Endothelial cell of umbilical vein (primary cell): Measurements from ENCODE around the gene KCNB1. TPM values are rescaled to one million over a fixed set of nuclear protein-coding genes. Genes with fewer than 3 reads are reported as not detected.

ENCODE experiments used
- BruUV-seq: library from RNA; stranded (reverse); fragments of 400-500 nt; replicated peaks from 2 replicates; lab custom pipeline; 2021; lab: Mats Ljungman, UMichigan
- CTCF ChIA-PET: fragments of 300-600, 350-600 bp; sonication (Branson Sonifier 250); formaldehyde crosslinking; loops from one replicate; lab custom pipeline; 2021; ENCODE audit warnings: antibody characterized with exemption, inconsistent platforms; lab: Charles Lee
- POLR2A ChIA-PET: fragments of 300-600, 350-600 bp; sonication (Branson Sonifier 250); formaldehyde crosslinking; loops from one replicate; lab custom pipeline; 2021; ENCODE audit warnings: antibody characterized with exemption, inconsistent platforms; lab: Charles Lee
- DNase-seq: peaks from one replicate; pipeline ENCODE4 v3.0.0-alpha.2; 2011; ENCODE audit warnings: low read depth, low spot score
- FAIRE-seq: peaks from 2 replicates; lab custom pipeline; 2011; peaks lifted over from hg19 to GRCh38; lab: Jason Lieb, UNC
- H2AFZ ChIP-seq: 2 replicates; pipeline ENCODE4 v1.6.0; 2012; ENCODE audit warnings: low read depth, low read length, control low read depth, inconsistent platforms
- H3K27ac ChIP-seq: 2 replicates; pipeline ENCODE4 v1.5.1; 2011; ENCODE audit warnings: low read depth, mild to moderate bottlenecking, control low read depth, low read length, moderate library complexity; ENCODE audit not compliant: insufficient read depth
- H3K27me3 ChIP-seq, 2 experiments: 2 replicates each; pipeline versions ENCODE4 v1.6.0 to v1.6.1; 2011; ENCODE audit warnings: low read length in 2 of 2, mixed read lengths in 1 of 2; ENCODE audit not compliant: control insufficient read depth in 2 of 2, insufficient read depth in 2 of 2
- H3K36me3 ChIP-seq, 2 experiments: 2 replicates in 1 of 2; 3 replicates in 1 of 2; pipeline ENCODE4 v1.5.1; 2011; ENCODE audit warnings: low read length in 2 of 2, mild to moderate bottlenecking in 1 of 2, moderate library complexity in 1 of 2; ENCODE audit not compliant: control insufficient read depth in 2 of 2, insufficient read depth in 2 of 2; ENCODE audit errors: extremely low read depth in 1 of 2
- H3K4me1 ChIP-seq: 3 replicates; pipeline ENCODE4 v1.5.1; 2011; ENCODE audit warnings: mild to moderate bottlenecking, low read length; ENCODE audit not compliant: control insufficient read depth, insufficient read depth; ENCODE audit errors: extremely low read depth
- H3K4me2 ChIP-seq: 2 replicates; pipeline ENCODE4 v1.6.1; 2011; ENCODE audit warnings: low read length, control low read depth, mixed read lengths; ENCODE audit not compliant: insufficient read depth
- H3K4me3 ChIP-seq, 3 experiments: fragments of 200-600 bp in 1 of 3; sonication (generic), shearing (Covaris generic) in 1 of 3; replicated peaks in 1 of 3; 2 replicates each; pipeline ENCODE4 v1.5.1; 2011 to 2016; ENCODE audit warnings: control low read depth in 3 of 3, low read length in 3 of 3, mild to moderate bottlenecking in 2 of 3, inconsistent platforms in 1 of 3, low read depth in 1 of 3, moderate library complexity in 1 of 3; ENCODE audit not compliant: insufficient read depth in 1 of 3
- H3K79me2 ChIP-seq: 2 replicates; pipeline ENCODE4 v1.6.0; 2012; ENCODE audit warnings: low read length, inconsistent platforms; ENCODE audit not compliant: control insufficient read depth, insufficient read depth
- H3K9ac ChIP-seq: replicated peaks from 2 replicates; pipeline ENCODE3; 2011; ENCODE audit warnings: low read length, control low read depth; ENCODE audit not compliant: insufficient read depth; ENCODE audit errors: extremely low read depth
- H3K9me1 ChIP-seq: replicated peaks from 3 replicates; pipeline ENCODE4 v1.6.0; 2011; ENCODE audit warnings: mild to moderate bottlenecking, low read length; ENCODE audit not compliant: control insufficient read depth, insufficient read depth; ENCODE audit errors: extremely low read depth
- H3K9me3 ChIP-seq: replicated peaks from 2 replicates; pipeline ENCODE4 v1.5.1; 2012; ENCODE audit warnings: low read length, inconsistent platforms; ENCODE audit not compliant: control insufficient read depth, insufficient read depth
- H4K20me1 ChIP-seq: replicated peaks from 2 replicates; pipeline ENCODE3; 2011; ENCODE audit warnings: mild to moderate bottlenecking, low read length; ENCODE audit not compliant: control insufficient read depth, insufficient read depth; ENCODE audit errors: extremely low read depth
- EZH2 ChIP-seq: IDR thresholded peaks from 2 replicates; pipeline ENCODE4 v1.6.1; 2012; ENCODE audit warnings: borderline replicate concordance, low read depth, mild to moderate bottlenecking, moderate library complexity, low read length, inconsistent platforms; ENCODE audit not compliant: severe bottlenecking
- FOS ChIP-seq: IDR thresholded peaks from 2 replicates; pipeline ENCODE4 v1.6.1; 2011; ENCODE audit warnings: mild to moderate bottlenecking, low read length, moderate library complexity, borderline replicate concordance; ENCODE audit not compliant: insufficient read depth
- GATA2 ChIP-seq: IDR thresholded peaks from 2 replicates; pipeline ENCODE4 v1.7.0; 2011; ENCODE audit warnings: low read depth, mild to moderate bottlenecking, moderate library complexity, mixed read lengths, low read length; ENCODE audit not compliant: insufficient read length, insufficient read depth
- JUN ChIP-seq: IDR thresholded peaks from 2 replicates; pipeline ENCODE4 v1.6.1; 2011; ENCODE audit warnings: borderline replicate concordance, low read depth; ENCODE audit not compliant: insufficient read length, insufficient read depth
- MAX ChIP-seq: IDR thresholded peaks from 2 replicates; pipeline ENCODE4 v1.6.1; 2011; ENCODE audit not compliant: insufficient read depth, insufficient read length
- MYC ChIP-seq: IDR thresholded peaks from one replicate; pipeline ENCODE4 v1.6.1; 2011; ENCODE audit warnings: mild to moderate bottlenecking, low read depth, low read length
- POLR2A ChIP-seq: IDR thresholded peaks from 2 replicates; pipeline ENCODE4 v1.6.1; 2012; ENCODE audit warnings: low read depth, mild to moderate bottlenecking, control low read depth, low read length
- POLR2AphosphoS5 ChIP-seq: IDR thresholded peaks from 2 replicates; pipeline ENCODE4 v1.6.1; 2012; ENCODE audit warnings: low read depth, mild to moderate bottlenecking, control low read depth, low read length, moderate library complexity; ENCODE audit not compliant: insufficient read depth
- dilution Hi-C: fragments of 300-500 bp; cut with MboI; formaldehyde crosslinking; loops from one replicate; pipeline ENCODE4 v1.15.0; 2019; ENCODE audit warnings: low sequenced_read_pairs; ENCODE audit not compliant: extremely low pct_ligation_motif_present
- intact Hi-C: fragments of 100-400 bp; cut with micrococcal nuclease; formaldehyde crosslinking; loops from one replicate; pipeline ENCODE4 v1.10.0; 2022
- polyA plus RNA-seq, 4 experiments: library from polyadenylated mRNA; depleted of rRNA in 3 of 4; stranded (reverse) in 3 of 4; unstranded in 1 of 4; fragments of >200 nt; gene quantifications; 2 replicates each; pipeline versions ENCODE4 v1.2.1 to v1.2.3, GENCODE V29; 2011 to 2012; ENCODE audit warnings: missing spikeins in 1 of 4
- total RNA-seq: library from RNA; stranded (reverse); gene quantifications from 2 replicates; pipeline ENCODE4 v1.2.3, GENCODE V29; 2021
- TF ChIP-seq, protein P1 (sequence below), 2 donors: IDR thresholded peaks; 1 replicate in 1 of 2; 2 replicates in 1 of 2; pipeline ENCODE4 v1.5.1; 2011; ENCODE audit warnings: low read length in 2 of 2, mild to moderate bottlenecking in 2 of 2, moderate library complexity in 2 of 2, control low read depth in 1 of 2, inconsistent platforms in 1 of 2, low read depth in 1 of 2; ENCODE audit not compliant: insufficient read depth in 1 of 2; ENCODE audit errors: extremely low read depth in 1 of 2

Gene KCNB1
- total and polyA plus RNA-seq, 2 donors (not counting 3 experiments of a cell fraction or from before 2014, with no cell fraction given) = not detected

- Histone ChIP-seq H3K4me3 (no peak overlapping the region), H3K27ac (no peak overlapping the region), H3K79me2 (no peaks in the 10 kb centered on the region), H4K20me1 (no peaks in the 10 kb centered on the region), H3K4me1 (no peaks in the 10 kb centered on the region), H3K9ac (no peak overlapping the region), H3K27me3 (peaks cover 14% of the 10 kb centered on the region in 2 experiments), H3K9me1 (no peaks in the 10 kb centered on the region), H3K36me3 (no peaks in the 10 kb centered on the region), H3K9me3 (no peaks in the 10 kb centered on the region), H3K4me2 (no peak overlapping the region), H2AFZ (no peak overlapping the region)
- dilution Hi-C loops (no loop called here), intact Hi-C loops (no loop called here)
- BruUV-seq = no TSS peak
- POLR2A ChIA-PET = no interaction called here
- DNase-seq (no peak), FAIRE-seq (no peak)
- no peak for TF ChIP-seq MYC
- TF ChIP-seq POLR2A = no peak
- TF ChIP-seq POLR2AphosphoS5 = no peak
- TF ChIP-seq, protein P1, sequence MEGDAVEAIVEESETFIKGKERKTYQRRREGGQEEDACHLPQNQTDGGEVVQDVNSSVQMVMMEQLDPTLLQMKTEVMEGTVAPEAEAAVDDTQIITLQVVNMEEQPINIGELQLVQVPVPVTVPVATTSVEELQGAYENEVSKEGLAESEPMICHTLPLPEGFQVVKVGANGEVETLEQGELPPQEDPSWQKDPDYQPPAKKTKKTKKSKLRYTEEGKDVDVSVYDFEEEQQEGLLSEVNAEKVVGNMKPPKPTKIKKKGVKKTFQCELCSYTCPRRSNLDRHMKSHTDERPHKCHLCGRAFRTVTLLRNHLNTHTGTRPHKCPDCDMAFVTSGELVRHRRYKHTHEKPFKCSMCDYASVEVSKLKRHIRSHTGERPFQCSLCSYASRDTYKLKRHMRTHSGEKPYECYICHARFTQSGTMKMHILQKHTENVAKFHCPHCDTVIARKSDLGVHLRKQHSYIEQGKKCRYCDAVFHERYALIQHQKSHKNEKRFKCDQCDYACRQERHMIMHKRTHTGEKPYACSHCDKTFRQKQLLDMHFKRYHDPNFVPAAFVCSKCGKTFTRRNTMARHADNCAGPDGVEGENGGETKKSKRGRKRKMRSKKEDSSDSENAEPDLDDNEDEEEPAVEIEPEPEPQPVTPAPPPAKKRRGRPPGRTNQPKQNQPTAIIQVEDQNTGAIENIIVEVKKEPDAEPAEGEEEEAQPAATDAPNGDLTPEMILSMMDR (IDR thresholded peaks at IDR 0.05; ENCODE audit: extremely low read depth in 1 of 2, insufficient read depth in 1 of 2, low read depth in 1 of 2, low read length in 2 of 2) = no peak
- no peak for TF ChIP-seq JUN
- no peak for TF ChIP-seq EZH2
- no peak for TF ChIP-seq MAX
- TF ChIP-seq FOS = no peak
- TF ChIP-seq GATA2 = no peak
- CTCF ChIA-PET = interaction anchor here (1.2 to 3.2 kb wide), 2 partner anchors 12 kb away, joined by 3 to 12 read pairs; no protein-coding TSS in a partner anchor
Observed at GRCh38 chr20:49415005-49415667, 67.3 kb downstream of the KCNB1 start.
